Muscle layer of colon (tissue), 2 donors: ENCODE data around the gene RYR1.
"Not testable (repeated sequence)": the region's sequence is repeated elsewhere in the genome, so short reads cannot be mapped to it uniquely, and the experiment has no call there.

ENCODE experiments used
- H3K27ac ChIP-seq: one replicate; pipeline ENCODE4 v1.7.0; 2013; ENCODE audit warnings: low read depth, mild to moderate bottlenecking, low read length, moderate library complexity
- H3K27me3 ChIP-seq, 2 donors: one replicate each; pipeline ENCODE4 v1.7.0; 2013; ENCODE audit warnings: low read length in 2 of 2, mild to moderate bottlenecking in 2 of 2; ENCODE audit not compliant: insufficient read depth in 2 of 2, control insufficient read depth in 1 of 2
- H3K36me3 ChIP-seq: one replicate; pipeline ENCODE4 v1.7.0; 2013; ENCODE audit warnings: mild to moderate bottlenecking, low read length; ENCODE audit not compliant: insufficient read depth
- H3K4me1 ChIP-seq: one replicate; pipeline ENCODE4 v1.7.0; 2013; ENCODE audit warnings: mild to moderate bottlenecking, low read length; ENCODE audit not compliant: insufficient read depth
- H3K4me3 ChIP-seq, 2 donors: one replicate each; pipeline ENCODE4 v1.7.0; 2013; ENCODE audit warnings: low read length in 2 of 2, low read depth in 1 of 2, mild to moderate bottlenecking in 1 of 2, moderate library complexity in 1 of 2
- H3K9ac ChIP-seq: one replicate; pipeline ENCODE4 v1.7.0; 2013; ENCODE audit warnings: low read length
- H3K9me3 ChIP-seq: one replicate; pipeline ENCODE4 v1.7.0; 2013; ENCODE audit warnings: mild to moderate bottlenecking, low read length
- donor health status: abdominal sarcoma.
- donor health status: Adenocarcinoma of cecum.

Gene RYR1

GRCh38 chr19:38617283-38617763 lies 183.8 kb downstream of the RYR1 start:
- H3K9me3 ChIP-seq = no peaks in the 10 kb centered on the region
- peak overlapping the region in 1 of 2 donors; percentile 97 for H3K4me3 ChIP-seq
- peaks cover 21% of the 10 kb centered on the region for H3K36me3 ChIP-seq
- H3K9ac ChIP-seq = no peak overlapping the region
- peaks cover 19% of the 10 kb centered on the region for H3K4me1 ChIP-seq
- H3K27ac ChIP-seq = no peak overlapping the region
- H3K27me3 ChIP-seq = no peaks in the 10 kb centered on the region

- Histone ChIP-seq H3K27me3 (no peaks in the 10 kb centered on the region), H3K9me3 (no peaks in the 10 kb centered on the region), H3K9ac (peak within 1 kb of the TSS; percentile 61), H3K4me3 (peak within 1 kb of the TSS; percentile 10 to 97), H3K4me1 (peaks cover 19% of the 10 kb centered on the region), H3K36me3 (peaks cover 21% of the 10 kb centered on the region), H3K27ac (peak within 1 kb of the TSS; percentile 45)
Measured at GRCh38 chr19:38617764-38618589, 184.5 kb downstream of the RYR1 start, which contains the start of gene MAP4K1. MAP4K1 (minus strand) TSS chr19:38617953; CDS start chr19:38617895, 58 bp downstream.

- Histone ChIP-seq H3K27me3 (no peaks in the 10 kb centered on the region), H3K9ac (peak within 1 kb of the TSS; percentile 95), H3K36me3 (peaks cover 24% of the 10 kb centered on the region), H3K4me3 (peak within 1 kb of the TSS; percentile 70 to 97), H3K9me3 (no peaks in the 10 kb centered on the region), H3K27ac (peak within 1 kb of the TSS; percentile 76), H3K4me1 (peaks cover 19% of the 10 kb centered on the region)
Measured at GRCh38 chr19:38618590-38619360, 185.3 kb downstream of the RYR1 start, which contains the start of gene EIF3K. EIF3K (plus strand) TSS chr19:38619188; CDS start chr19:38619269, 81 bp downstream.

GRCh38 chr19:38619361-38620174 lies 186.1 kb downstream of the RYR1 start:
- peak overlapping the region; percentile 76 for H3K27ac ChIP-seq
- H3K4me1 ChIP-seq = peaks cover 19% of the 10 kb centered on the region
- peak overlapping the region; percentile 95 for H3K9ac ChIP-seq
- H3K27me3 ChIP-seq = no peaks in the 10 kb centered on the region
- no peaks in the 10 kb centered on the region for H3K9me3 ChIP-seq
- H3K4me3 ChIP-seq = peak overlapping the region; percentile 70 to 97
- H3K36me3 ChIP-seq = peaks cover 32% of the 10 kb centered on the region

- Histone ChIP-seq H3K4me3 (no peak overlapping the region), H3K9me3 (no peaks in the 10 kb centered on the region)
Measured at GRCh38 chr19:38624822-38625221, 191.3 kb downstream of the RYR1 start.

GRCh38 chr19:38626401-38626800 lies 192.9 kb downstream of the RYR1 start:
- H3K9ac ChIP-seq = no peak overlapping the region
- H3K4me3 ChIP-seq = no peak overlapping the region
- no peaks in the 10 kb centered on the region for H3K9me3 ChIP-seq
- H3K27me3 ChIP-seq = no peaks in the 10 kb centered on the region
- H3K27ac ChIP-seq = no peak overlapping the region
- no peaks in the 10 kb centered on the region for H3K4me1 ChIP-seq
- H3K36me3 ChIP-seq = peaks cover 65% of the 10 kb centered on the region

More at GRCh38 chr19:38624822-38625221, 191.3 kb downstream of the RYR1 start:
- H3K9ac ChIP-seq = no peak overlapping the region
- H3K27ac ChIP-seq = no peak overlapping the region
- peaks cover 6% of the 10 kb centered on the region for H3K4me1 ChIP-seq
- peaks cover 69% of the 10 kb centered on the region for H3K36me3 ChIP-seq
- no peaks in the 10 kb centered on the region for H3K27me3 ChIP-seq

GRCh38 chr19:38629568-38629967 lies 196.1 kb downstream of the RYR1 start:
- Histone ChIP-seq H3K27me3 (no peaks in the 10 kb centered on the region), H3K4me3 (no peak overlapping the region), H3K9me3 (no peaks in the 10 kb centered on the region), H3K4me1 (no peaks in the 10 kb centered on the region), H3K27ac (no peak overlapping the region), H3K9ac (no peak overlapping the region), H3K36me3 (peaks cover 63% of the 10 kb centered on the region)

- not testable (repeated sequence) for H3K27me3 ChIP-seq, H3K27ac ChIP-seq
- peaks cover 67% of the 10 kb centered on the region for H3K36me3 ChIP-seq
Measured at GRCh38 chr19:38631301-38631700, 197.8 kb downstream of the RYR1 start.

GRCh38 chr19:38631811-38632475 lies 198.5 kb downstream of the RYR1 start:
- H3K4me1 ChIP-seq, H3K4me3 ChIP-seq, H3K27me3 ChIP-seq, H3K27ac ChIP-seq, H3K9ac ChIP-seq, H3K9me3 ChIP-seq: not testable (repeated sequence)
- H3K36me3 ChIP-seq = peaks cover 67% of the 10 kb centered on the region

More at GRCh38 chr19:38631301-38631700, 197.8 kb downstream of the RYR1 start:
- H3K4me3 ChIP-seq, H3K4me1 ChIP-seq, H3K9ac ChIP-seq, H3K9me3 ChIP-seq: not testable (repeated sequence)

- Histone ChIP-seq H3K4me3 (no peak overlapping the region), H3K27me3 (no peaks in the 10 kb centered on the region), H3K4me1 (peaks cover 3% of the 10 kb centered on the region), H3K9me3 (no peaks in the 10 kb centered on the region), H3K27ac (no peak overlapping the region), H3K9ac (no peak overlapping the region), H3K36me3 (peaks cover 62% of the 10 kb centered on the region)
Measured at GRCh38 chr19:38632476-38633213, 199.2 kb downstream of the RYR1 start.
